ENCODE results near the gene NPHP4. TPM values are rescaled to one million over a fixed set of nuclear protein-coding genes. Genes with fewer than 3 reads are reported as not detected.

Gene NPHP4
- total RNA-seq, 1 donor from 2014 or later: 8.8 TPM

- TF ChIP-seq, protein P1, sequence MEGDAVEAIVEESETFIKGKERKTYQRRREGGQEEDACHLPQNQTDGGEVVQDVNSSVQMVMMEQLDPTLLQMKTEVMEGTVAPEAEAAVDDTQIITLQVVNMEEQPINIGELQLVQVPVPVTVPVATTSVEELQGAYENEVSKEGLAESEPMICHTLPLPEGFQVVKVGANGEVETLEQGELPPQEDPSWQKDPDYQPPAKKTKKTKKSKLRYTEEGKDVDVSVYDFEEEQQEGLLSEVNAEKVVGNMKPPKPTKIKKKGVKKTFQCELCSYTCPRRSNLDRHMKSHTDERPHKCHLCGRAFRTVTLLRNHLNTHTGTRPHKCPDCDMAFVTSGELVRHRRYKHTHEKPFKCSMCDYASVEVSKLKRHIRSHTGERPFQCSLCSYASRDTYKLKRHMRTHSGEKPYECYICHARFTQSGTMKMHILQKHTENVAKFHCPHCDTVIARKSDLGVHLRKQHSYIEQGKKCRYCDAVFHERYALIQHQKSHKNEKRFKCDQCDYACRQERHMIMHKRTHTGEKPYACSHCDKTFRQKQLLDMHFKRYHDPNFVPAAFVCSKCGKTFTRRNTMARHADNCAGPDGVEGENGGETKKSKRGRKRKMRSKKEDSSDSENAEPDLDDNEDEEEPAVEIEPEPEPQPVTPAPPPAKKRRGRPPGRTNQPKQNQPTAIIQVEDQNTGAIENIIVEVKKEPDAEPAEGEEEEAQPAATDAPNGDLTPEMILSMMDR (conservative IDR thresholded peaks at IDR 0.05; ENCODE audit: low read depth, low read length): no peak
- no peak overlapping the region for H3K4me3 ChIP-seq (ENCODE audit: low read depth, low read length)
Observed at GRCh38 chr1:5921129-5921528, 71.1 kb downstream of the NPHP4 start.

GRCh38 chr1:5920201-5920600 is 72.0 kb downstream of the NPHP4 start:
- TF ChIP-seq, protein P1 (conservative IDR thresholded peaks at IDR 0.05; ENCODE audit: low read depth, low read length): no peak
- H3K4me3 ChIP-seq (ENCODE audit: low read depth, low read length): no peak overlapping the region
- no peak for DNase-seq (ENCODE audit: low read depth)

More at GRCh38 chr1:5921129-5921528, 71.1 kb downstream of the NPHP4 start:
- DNase-seq (ENCODE audit: low read depth): no peak

DNA sequence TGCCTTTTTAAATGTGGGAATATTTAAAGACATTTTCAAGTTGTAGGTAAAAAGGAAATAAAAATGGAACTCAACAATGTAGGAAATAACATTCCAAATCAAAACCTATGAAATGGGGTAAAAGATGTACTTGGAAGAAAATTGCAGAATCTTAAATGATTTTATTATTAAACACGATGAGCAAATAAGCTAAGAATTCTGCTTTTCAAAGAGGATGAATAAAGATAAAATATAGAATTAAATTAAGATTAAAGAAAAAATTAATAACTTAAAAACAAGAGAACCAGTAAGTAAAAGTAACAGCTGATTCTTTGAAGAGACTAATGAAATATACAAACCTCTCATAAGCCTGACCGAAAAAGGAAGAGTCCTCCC is 74.0 kb downstream of the NPHP4 start:
- H3K4me3 ChIP-seq (ENCODE audit: low read depth, low read length): no peak overlapping the region
- DNase-seq (ENCODE audit: low read depth): no peak
- TF ChIP-seq, protein P1 (conservative IDR thresholded peaks at IDR 0.05; ENCODE audit: low read depth, low read length): no peak

- no peak for DNase-seq (ENCODE audit: low read depth)
- H3K4me3 ChIP-seq (ENCODE audit: low read depth, low read length): no peak overlapping the region
- TF ChIP-seq, protein P1 (conservative IDR thresholded peaks at IDR 0.05; ENCODE audit: low read depth, low read length): no peak
Observed at GRCh38 chr1:5917591-5918274, 74.5 kb downstream of the NPHP4 start.

GRCh38 chr1:5917281-5917590 is 75.0 kb downstream of the NPHP4 start:
- TF ChIP-seq, protein P1 (conservative IDR thresholded peaks at IDR 0.05; ENCODE audit: low read depth, low read length): no peak
- DNase-seq (ENCODE audit: low read depth): no peak
- H3K4me3 ChIP-seq (ENCODE audit: low read depth, low read length): no peak overlapping the region

DNA sequence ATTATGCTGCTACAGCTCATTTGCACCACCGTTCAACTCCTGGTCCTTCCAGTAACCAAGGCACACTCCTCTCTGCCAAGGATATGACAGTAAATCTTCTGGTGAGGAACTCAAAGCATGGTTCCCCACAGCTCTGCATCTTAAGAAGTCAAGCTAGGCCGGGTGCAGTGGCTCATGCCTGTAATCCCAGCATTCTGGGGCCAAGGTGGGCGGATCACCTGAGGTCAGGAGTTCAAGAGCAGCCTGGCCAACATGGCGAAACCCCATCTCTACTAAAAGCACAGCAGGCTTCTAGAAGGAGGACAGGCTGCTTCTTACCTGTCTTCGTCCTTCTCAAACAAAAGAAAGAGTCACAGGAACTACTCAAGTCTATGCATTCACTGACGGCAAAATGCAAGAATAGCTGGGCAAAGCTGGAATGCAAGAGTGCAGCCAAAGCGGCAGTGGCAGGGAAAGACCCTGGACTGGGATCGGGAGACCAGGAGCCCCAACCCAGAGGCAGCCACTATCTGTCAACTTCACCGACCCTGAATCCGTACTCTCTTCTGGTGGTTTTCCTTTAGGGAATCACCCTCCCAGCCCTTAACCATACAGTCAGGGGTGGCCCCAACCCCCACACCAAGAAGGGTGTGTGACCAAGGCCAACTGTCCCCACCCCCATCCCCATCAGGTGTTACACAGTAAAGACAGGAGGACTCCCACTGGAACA is 75.5 kb downstream of the NPHP4 start:
- DNase-seq (ENCODE audit: low read depth): no peak
- TF ChIP-seq, protein P1 (conservative IDR thresholded peaks at IDR 0.05; ENCODE audit: low read depth, low read length): no peak
- no peak overlapping the region for H3K4me3 ChIP-seq (ENCODE audit: low read depth, low read length)

Data from epithelial cell of proximal tubule (primary cell).